Erythroblast (primary cell): ENCODE results near the gene DNAJB11.

Experiments used
- GATA1 ChIP-seq: IDR thresholded peaks from 2 replicates; pipeline ENCODE4 v1.6.1; 2011; ENCODE audit warnings: low read depth, mild to moderate bottlenecking, control low read depth, low read length, moderate library complexity
- POLR2A ChIP-seq: IDR thresholded peaks from 2 replicates; pipeline ENCODE4 v1.6.1; 2011; ENCODE audit warnings: mild to moderate bottlenecking, low read length

DNA sequence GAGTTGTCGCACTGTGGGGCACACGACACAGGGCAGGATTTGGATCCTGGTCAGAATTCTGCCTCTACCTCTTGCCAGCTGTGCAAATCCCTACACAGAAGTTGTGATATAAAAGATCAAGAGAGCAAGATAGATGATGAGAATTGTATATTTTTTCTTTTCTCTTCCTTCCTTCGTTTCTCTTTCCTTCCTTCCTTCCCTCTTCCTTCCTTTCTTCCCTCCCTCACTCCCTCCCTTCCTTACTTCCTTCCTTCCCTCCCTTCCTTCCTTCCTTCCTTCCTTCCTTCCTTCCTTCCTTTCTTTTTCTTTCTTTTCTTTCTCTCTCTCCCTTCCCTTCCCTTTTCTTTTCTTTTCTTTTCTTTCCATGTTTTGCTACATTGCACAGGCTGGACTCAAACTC lies 30.4 kb downstream of the DNAJB11 start:
- TF ChIP-seq POLR2A = no peak
- TF ChIP-seq GATA1 = no peak
